22Rv1 (cell line): ENCODE measurements around the gene ZNF283.

Experiments
- CTCF ChIP-seq: fragments of 450-650 bp; IDR thresholded peaks from 2 replicates; pipeline ENCODE4 v1.5.1; 2017; ENCODE audit warnings: mild to moderate bottlenecking
- ZFX ChIP-seq: fragments of 450-650 bp; IDR thresholded peaks from 2 replicates; pipeline ENCODE4 v1.6.1; 2017; ENCODE audit warnings: antibody characterized with exemption, borderline replicate concordance

GRCh38 chr19:43782689-43783231 is 44.4 kb upstream of the ZNF283 start:
- no peak for TF ChIP-seq CTCF
- no peak for TF ChIP-seq ZFX
